Limb (tissue), 2 donors: ENCODE data around the gene PRKCZ.

Experiments used
- DNase-seq, 2 donors: peaks; one replicate each; pipeline ENCODE4 v3.0.0-alpha.2; 2016; ENCODE audit errors: extremely low spot score in 2 of 2

Gene PRKCZ

DNA sequence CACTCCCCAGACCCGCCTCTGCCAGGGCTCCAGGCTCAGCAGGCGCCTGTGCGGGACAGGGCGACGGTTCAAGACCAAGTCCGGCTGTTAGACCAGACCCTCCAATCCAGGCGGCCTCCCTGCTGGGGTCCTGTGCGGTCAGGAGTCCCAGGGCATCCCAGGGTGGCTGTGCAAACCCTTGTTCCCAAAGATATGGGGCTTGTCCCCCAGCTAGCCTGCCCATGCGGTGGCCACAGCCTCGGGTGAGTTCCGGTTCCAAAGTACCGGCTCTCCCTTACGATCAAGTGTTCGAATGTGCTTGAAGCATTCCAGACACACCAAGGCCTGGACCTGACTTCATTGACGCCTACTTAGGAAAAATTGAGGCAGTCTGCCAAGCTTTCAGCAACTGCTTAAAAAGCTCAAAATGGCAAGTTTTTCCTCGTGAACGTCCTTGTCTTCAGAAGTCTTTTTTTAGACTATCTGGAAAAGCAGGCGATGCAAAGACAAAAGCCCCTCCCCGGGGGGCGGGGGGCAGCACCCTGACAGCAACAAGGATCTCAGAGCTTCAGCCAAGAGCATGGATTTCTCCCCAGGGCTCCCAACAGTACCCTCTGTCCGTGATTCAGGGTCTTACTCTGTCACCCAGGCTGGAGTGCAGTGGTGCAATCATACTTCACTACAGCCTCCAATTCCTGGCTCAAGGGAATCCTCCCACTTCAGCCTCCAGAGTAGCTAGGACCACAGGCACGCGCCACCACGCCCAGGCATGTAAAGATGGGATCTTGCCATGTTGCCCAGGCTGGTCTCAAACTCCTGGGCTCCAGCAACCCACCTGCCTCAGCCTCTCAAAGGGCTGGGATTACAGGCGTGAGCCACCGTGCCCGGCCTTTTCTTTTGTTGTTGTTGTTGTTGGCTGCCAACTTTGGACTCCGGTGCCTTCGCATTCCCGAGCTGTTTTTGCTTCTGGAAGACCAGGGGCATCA lies 142.1 kb downstream of the PRKCZ start:
- peak in 1 of 2 donors; percentile 43 for DNase-seq

DNA sequence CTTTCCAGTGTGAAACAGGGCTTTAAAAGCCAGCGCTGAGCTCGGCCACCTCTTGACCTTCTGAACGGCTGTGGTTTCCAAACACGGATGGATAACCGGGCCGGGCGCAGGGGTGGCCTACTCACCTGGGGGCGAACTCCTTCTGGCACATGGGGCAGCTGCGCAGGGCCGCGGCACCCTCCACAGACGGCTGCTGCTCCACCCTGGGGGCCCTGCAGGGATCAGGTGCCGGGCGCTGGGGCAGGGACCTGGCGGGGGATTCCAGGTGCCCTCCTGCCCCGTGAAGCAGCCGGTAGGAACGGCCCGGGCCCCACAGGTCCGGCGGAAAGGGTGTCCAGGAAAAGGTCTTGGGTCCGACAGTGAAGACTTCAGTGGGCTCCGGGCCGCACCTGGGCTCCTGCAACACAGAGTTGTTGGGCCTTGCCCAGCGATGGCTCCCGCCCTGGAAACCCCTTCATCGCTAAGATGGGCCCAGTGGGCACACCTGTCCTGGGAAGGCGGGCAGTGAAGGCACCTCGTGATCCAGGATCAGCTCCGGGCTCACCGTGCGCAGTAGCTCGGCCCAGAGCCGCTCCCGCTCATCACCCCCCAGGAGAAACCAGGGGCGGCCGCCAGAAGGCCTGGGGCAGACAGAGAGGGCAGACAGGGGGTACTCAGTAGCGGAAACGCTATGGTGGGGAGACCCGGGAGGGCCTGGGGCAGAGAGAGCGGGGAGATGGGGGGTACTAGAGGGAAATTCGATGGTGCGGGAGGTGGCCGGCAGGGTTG lies 143.5 kb downstream of the PRKCZ start:
- no peak for DNase-seq

DNA sequence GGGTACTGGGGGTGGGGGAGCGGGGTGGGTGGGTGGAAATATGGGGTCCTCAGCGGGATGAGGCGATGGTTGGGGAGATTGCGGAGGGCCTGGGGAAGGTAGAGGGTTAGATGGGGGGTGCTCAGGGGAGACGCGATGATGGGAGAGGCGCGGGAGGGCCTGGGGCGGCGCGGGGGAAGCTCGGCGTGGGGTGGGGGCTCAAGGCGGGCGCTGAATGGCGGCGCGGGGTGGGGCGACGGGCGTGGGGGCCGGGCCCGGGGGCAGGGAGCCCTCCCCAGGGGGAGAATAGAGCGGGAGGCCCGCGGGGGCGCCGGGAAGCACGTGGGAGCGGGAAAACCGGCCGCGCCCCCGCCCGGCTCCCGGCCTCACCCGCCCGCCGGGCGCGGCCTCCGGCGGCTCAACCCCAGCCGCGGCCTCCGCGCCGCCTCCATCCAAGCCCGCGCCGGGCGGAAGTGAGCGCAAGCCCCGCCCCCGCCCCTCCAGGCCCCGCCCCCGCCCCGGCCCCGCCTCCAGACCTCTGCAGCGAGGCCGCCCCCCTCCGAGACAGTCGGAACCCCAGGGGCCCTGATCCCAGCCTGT lies 144.2 kb downstream of the PRKCZ start, which contains the start of gene FAAP20:
Gene FAAP20 (minus strand): TSS at position 454 of the 579 bp plus-strand sequence. CDS start 23 bp downstream, at position 431.
- DNase-seq, result peak; percentile 49 to 94

DNA sequence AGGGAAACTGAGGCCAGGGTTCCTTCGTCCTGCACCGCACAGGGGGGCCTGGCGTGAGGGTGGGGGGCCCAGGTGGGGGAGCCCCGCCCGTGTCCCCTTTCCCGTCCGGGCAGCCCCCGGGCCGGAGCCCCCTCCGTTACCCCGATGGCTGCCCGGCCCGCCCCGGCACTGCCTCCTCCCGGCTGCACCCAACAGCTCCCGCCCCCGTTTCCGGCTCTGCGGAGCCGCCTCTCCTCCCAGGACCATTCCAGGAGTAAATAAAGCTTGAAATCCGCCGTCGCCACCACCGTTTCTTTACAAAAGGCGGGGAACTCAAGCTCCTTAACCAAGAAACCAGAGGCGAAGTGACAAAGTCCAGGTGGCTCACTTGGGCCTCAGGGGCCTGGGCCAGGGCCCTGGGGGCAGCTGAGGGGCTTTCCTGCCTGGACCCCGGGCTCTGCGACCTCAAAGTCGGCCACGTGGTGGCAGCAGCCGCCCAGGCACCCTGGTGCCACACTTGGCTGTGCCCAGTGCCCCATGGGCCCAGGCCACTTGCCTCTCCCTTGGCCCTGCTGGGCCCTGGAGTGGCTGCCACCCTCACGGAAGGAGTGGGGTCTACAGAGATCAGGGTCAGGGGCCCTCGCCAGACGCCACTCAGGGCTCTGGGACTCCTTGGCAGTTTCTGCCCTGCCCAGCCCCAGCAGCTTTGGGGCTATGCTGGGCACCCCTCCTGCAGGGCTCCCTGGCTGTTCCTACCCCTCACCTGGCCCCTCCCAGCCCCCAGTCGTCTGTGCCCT lies 144.9 kb downstream of the PRKCZ start:
- DNase-seq, result peak; percentile 87 to 91

DNA sequence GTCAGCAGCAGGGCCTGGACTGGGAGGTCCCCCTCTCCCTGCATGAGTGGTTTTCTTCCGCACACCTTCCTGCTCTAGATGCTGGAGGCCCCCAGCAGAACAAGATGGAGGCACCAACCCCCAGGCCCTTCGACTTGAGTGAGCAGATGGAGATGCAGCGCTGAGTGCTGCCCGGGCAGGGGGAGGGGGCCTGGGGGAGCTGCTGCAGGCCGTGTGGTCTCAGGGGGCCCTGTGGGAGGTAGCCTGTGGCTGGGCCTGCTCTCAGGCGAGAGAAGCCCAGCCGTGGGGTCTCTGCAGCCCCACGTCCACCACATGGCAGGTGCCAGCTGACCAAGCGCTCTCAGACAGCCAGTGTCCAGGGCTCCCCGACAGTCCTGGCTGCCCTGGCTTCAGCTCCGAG lies 145.6 kb downstream of the PRKCZ start:
- no peak for DNase-seq

DNA sequence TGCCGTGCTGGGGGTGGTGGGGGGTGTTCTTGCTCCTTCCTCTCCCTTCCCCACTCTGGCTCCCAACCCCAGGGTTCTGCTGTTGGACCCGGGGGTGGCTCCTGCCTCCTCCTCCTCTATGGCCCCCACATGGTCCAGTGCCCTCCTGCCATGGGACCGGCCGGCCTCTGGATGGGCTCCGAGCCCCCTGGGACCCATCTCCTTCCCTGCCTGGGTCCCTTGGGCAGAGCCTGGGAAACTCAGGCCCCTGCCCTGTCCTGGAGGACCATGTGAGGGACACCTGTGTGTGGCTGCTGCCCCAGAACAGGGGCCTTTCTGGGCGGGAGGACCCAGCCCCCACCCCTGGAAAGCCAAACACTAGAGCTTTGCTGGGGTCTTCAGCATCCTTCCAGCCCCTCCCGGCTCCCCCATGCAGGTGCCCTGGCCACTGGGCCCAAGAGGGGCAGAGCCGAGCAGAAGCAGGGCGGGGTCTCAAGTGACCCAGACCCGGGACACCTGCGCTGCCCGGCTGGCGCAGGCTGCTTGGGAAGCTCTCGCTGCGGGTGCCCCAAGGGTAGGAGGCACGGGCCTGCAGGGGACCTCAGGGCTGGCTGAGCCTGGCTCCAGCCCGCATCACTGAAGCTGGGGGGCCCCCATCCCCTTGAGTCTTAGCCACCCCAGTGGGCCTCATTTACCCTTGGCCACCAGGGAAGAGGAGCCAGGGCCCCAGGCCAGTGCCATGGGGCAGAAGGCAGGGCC lies 146.9 kb downstream of the PRKCZ start:
- no peak for DNase-seq

DNA sequence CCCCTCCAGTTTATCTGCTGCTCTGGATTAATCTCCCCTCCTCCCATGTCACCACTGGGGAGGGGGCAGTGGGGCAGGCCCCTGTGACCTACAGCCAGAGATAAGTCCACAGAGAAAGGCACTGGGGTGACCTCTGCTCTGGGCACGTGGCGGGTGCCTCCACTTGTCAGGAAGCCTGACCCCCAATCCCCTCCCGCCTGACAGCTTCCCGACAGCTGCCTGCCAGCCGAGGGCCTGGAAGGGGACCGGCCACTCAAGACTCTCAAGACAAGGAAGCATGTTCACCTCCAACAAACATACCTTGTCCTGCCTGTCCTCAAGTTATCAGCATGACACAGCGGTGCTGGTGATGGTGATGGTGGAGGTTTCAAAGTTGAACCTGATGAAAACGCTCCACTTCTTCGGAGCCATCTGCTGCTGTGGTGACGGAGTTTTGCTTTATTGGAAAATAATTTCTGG lies 147.5 kb downstream of the PRKCZ start:
- no peak for DNase-seq

DNA sequence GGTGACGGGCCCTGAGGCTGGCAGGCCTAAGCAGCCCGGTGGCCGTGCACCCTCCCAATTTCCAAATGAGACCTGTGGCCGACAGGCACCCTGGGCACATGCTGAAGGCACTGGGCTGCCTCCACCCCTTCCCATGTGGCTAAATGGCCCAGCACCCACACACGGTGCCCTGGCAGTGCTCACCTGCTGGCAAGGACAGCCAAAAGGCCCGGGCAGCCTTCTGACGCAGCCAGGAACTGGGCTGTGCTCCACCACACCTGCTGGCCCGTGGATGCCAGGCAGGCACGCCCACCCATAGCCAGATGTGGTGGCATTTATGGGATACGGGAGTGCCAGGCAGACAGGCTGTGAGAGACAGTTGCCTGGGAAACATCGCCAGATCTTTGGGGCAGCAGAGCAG lies 148.4 kb downstream of the PRKCZ start:
- DNase-seq, result no peak

DNA sequence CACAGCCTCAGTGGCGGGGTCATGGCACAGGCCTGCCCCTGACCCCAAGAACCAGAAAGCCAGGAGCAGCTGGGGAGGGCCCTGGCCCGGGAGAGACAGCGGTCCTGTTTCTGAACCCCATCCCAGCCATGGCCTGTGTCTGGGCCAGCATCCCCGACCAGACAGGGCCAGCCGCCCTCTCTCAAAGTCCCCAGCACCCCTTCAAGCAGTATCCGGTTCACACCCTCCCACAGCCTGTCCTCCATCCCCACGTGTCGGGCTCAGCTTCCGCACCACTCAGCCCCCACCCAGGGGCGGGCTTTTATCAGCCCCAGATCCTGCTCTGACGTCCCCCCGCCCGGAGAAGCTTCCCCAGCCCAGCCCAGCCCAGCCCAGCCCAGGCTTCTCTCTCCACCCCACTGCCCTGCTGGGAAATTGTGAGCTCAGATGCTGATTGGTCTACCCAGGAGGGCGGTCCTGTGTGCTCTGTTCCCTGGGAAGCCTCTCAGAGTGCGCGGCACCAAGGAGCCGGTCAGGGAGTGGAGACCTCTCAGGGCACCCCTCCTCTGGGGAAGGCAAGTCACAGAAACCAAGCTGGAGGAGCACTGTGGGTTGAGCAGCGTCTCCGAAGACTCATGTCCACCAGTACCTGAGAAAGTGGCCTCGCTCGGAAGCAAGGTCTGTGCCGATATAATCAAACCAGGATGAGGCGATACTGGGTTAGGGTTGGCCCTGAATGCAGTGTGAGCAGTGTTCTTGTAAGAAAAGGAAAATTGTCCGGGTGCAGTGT lies 149.0 kb downstream of the PRKCZ start:
- DNase-seq, result peak; percentile 83 to 88

DNA sequence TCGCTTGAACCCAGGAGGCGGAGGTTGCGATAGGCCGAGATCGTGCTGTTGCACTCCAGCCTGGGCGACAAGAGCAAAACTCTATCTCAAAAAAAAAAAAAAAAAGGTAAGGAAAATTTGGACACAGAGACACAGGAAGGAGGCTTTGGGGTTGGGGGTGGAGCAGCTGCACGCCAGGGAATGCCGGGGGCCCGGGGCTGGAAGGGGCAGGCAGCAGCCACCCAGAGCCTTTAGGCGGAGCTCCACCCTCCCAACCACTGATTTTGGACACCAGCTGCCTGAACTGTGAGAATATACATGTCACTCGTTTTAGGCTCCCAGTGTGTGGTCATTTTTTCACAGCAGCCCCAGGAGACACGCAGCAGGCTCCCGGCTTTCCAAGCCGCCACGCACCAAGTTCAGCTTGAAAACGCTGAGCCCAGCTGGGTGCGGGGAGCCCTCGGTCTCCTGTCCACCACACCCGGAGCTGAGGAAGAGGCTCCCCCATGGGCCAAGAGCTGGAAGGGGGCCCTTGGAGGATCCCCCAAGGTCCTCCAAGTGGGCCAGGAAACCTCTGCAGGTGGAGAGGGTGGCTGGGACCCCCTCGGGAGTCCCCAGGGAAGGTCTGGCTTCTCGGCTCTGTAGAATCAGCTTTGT lies 150.2 kb downstream of the PRKCZ start:
- no peak for DNase-seq

DNA sequence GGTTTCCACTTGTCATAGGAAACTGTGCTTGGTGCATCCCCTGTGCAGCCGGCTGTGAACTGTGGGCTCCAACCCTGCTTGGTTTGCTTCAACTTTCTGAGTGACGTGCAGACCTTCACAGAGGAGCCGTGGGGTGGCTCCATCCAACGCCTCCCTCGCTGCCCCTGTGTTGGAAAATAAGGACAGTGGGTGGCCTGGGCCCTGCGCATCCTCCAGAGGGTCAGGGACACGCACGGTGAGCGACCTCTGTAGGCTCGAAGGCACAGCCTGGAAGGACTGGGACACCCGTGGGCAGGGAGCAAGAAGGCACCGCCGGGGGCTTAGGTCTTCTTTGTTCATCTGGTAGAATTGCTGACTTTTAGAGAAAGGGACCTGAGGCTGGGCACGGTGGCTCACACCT lies 150.9 kb downstream of the PRKCZ start:
- DNase-seq, result no peak

DNA sequence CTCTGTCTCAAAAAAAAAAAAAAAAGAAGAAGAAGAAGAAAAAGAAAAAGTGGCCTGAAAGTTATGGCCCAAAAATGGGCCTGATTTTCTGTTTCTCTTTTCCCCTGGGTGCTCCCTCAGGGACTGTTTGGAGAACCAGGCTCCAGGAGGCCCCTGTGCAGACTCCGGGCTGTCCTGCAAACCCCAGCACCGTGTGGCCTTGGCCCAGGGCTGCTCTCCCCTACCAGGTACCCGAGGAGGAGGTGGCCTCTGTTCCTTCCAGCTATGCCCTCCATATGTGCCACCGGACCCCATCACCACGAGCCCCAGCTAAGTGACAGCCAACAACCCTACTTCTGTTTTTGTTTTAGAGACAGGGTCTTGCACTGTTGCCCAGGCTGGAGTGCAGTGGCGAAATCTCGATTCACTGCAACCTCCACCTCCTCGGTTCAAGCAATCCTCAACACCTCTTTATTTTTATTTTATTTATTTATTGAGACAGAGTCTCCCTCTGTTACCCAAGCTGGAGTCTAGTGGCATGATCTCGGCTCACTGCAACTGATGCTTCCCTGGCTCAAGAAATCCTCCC lies 151.9 kb downstream of the PRKCZ start:
- DNase-seq, result no peak

DNA sequence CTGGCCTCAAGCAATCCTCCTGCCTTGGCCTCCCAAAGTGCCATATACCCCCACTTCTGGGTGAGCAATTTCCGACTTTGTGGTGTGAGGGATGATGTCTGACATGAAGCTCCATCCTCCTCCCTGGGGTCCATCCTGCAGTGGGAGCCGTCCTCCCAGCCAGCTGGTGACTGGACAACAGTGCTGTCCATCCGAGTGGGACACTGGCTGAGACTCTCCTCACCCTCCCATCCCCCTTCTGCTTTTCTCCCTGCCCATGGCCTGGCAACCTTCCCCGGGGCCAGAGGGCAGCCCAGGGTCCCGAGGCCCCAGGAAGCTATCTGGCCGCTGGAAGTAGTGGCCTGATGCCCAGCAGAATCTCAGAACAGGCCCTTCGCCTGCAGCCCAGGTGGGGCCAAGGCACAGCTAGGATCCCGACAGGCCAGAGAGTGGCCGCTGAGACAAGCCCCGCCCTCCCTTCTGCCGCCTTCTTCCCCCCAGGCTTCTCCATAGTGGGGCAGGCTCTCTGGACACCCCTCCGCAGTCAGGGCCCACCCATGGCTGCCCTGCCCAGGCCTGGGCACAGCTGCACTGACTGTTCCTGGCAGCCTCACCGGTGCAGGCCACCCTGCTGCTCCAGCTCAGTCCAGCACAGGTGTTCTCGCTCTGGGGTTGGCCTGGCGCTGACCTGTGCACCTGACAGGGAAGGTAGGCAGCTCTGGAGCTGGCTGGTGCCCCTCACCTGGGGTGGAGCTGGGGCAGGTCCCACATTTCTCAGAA lies 152.8 kb downstream of the PRKCZ start:
- no peak for DNase-seq

DNA sequence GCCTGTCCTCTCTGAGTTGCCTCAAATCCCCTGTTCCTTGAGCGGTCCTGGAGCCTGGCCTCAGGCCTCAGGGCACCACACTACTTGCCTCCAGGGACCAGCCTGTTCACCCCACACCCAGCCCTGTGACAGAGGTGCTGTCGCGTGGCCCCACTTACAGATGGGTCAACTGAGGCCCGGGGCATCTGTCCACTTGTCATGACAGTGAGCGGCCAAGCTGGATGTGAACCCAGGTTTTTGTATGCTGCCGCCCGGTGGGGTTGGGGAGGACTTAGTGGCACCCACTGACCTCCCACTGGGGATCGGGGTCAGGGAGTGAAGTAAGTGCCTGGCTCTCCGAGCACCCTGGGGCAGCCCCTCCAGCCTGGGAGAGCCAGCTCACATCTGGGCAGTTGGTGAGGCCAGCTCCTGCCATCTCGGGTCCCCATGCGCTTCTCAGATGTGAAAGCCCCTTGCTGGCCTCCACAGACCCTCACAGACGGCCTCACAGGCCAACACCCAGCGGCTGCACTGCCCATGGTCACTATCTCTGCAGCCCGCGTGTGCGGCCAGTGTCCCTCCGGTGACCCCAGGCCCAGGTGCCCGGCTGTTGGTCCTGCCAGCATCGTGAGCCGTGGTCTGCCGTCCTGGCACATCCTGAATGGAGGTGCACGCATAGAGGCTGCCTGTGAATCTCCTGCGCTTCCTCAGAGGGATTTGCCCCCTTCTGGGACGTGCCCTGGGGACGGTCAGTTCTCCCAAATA lies 153.6 kb downstream of the PRKCZ start:
- no peak for DNase-seq

DNA sequence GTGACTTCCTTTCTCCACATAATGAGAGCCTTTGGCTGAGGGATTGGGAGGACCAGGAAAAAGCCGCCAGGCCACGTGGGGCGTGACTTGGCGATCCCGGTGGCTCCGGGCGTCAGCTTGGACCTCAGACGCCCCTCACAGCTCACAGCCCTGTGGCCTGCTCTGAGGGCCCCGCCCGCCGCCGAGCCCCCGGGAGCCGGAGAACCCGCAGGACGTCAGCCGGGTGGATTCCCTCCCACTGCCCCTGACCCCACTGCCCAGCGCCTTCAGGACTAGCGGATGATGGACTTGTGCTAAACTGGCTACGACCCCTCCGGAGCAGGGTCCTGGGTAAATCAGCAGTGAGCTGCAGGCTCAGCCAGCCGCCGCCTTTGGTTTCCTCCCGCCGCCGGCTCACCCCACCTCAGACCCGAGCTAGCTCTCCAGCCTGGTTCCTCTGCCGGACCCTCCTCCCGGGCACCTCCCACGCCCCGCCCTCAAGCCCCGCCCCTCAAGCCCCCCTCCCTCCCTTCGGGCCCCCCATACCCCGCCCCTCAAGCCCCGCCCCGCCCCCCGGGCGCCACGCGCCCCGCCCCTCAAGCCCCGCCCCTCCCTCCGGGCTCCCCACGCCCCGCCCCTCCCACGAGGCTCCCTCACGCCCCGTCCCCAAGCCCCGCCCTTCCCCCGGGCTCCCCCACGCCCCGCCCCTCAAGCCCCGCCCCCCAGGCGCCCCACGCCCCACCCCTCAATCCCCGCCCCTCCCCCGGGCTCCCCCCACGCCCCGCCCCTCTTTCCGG lies 154.4 kb downstream of the PRKCZ start:
- DNase-seq, result peak; percentile 78 to 94

DNA sequence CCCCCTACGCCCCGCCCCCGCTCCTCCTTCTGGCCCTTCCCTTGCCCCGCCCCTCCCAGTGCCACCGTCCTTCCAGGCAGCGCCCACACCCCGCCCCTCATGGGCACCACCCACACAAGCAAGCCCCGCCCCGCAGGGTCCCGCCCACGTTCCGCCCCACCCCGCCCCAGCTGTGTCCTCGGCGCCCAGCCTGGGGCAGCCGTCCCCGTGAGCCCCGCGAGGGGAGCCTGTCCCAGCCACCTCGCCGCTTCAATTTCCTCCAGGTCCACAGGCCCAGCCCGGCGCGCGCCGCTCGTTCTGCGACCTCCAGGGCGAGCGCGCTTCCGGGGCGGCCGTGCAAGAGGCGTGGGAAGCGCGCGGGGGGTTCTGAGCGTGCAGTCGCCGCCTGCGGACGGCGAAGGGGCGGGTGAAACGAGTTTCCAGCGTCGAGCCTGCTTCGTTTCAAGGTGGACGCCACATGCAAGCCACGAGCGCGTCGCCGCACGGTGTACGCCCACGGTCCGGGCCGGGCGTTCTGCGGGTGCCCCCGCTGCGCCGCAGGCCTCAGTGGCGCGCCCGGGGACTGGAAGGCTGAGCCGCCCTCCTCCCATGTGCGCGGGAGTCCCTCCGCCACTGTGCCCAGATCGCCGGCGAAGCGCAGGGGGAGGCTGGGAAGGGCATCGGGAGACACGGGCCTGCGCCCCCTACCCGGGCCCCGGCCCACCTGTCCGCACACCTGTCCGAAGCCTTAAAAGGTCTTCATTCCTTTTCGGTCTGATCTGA lies 155.2 kb downstream of the PRKCZ start:
- peak; percentile 91 to 97 for DNase-seq
